T47D (cell line): ENCODE data around the gene MGMT.

ENCODE experiments used
- DNase-seq, 2 experiments: peaks; one replicate each; pipeline versions ENCODE4 v3.0.0 to v3.0.0-alpha.2; 2011 to 2012; ENCODE audit warnings: low read depth in 1 of 2, low spot score in 1 of 2
- JUND ChIP-seq: IDR thresholded peaks from 2 replicates; pipeline ENCODE4 v1.6.1; 2012; ENCODE audit warnings: low read depth
- in situ Hi-C: cut with HindIII; loops from 2 replicates; pipeline ENCODE4 v1.10.0; 2016; ENCODE audit warnings: low sequenced_read_pairs, low pct_unique_long_range_greater_than_20kb

The MGMT gene

GRCh38 chr10:129766611-129767550 lies 299.8 kb downstream of the MGMT start:
- DNase-seq: no peak
- in situ Hi-C loops: no loop called here
- no peak for TF ChIP-seq JUND

- in situ Hi-C loops: no loop called here
- TF ChIP-seq JUND: no peak
- no peak for DNase-seq
Measured at GRCh38 chr10:129767751-129768150, 300.7 kb downstream of the MGMT start.

DNA sequence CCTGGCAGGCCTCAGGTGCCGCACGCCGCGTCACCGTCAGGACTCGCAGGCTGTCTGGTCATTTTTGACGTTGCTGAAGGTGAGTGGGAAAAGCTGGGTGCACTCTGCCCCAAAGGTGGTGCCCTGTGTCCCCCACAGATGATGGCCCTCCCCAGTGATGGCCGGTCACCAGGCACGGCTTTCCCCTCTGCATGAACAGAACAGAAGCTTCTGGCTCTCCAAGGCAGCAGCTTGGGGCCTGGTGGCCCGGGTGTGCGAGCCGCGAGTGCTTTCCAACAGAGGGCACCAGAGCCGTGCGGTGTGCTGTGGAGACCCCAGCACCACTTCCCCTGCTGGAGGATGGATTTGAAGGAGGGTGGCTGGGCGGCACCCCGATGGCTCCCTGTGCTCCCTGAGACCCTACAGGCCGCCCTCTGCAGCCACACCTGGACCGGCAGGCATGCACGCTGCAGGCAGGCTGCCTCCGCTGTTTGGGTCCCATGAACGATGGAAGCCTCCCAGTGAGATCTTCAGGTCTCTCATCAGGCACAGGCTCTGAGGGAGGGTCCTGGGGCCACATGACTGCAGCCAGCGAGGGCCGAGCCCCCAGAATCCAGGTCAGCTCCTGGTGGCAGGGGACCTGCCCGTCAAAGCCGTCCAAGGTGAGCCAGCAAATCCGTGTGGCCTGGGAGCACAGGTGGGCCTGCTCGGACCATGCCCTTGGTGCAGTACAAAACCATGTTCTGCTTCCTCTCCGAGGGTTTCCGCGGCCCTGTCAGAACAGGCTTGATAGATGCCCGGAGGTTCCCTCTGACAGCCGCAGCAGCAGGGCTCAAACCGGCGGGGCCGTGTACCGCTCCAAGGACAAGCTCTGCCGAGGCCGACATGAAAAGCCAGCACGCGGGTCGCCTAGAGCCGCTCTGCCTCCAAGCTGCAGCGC lies 301.7 kb downstream of the MGMT start:
- DNase-seq: no peak
- in situ Hi-C loops: no loop called here

GRCh38 chr10:129769381-129770116 lies 302.5 kb downstream of the MGMT start:
- no peak for TF ChIP-seq JUND
- no peak for DNase-seq
- in situ Hi-C loops: no loop called here

More for the DNA sequence above, 301.7 kb downstream of the MGMT start:
- TF ChIP-seq JUND: no peak

DNA sequence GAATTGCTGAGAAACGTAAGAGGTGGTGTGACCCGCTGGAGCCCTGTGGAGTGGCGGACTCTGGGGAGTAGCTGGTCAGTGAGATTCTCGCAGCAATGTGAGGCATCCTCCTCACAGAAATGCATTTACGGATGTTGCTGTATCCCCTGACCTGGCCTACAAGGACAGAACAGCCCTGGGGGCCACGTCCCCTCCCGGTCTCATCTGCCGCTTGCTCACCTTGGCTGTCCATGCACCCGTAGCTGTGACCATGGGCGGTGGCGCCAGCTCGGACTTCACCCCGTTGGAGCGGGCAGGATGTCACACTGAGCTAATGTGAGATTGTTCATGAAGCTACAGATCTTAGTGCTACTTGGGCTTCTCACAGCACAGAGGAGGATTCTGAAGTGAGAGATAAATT lies 303.2 kb downstream of the MGMT start:
- in situ Hi-C loops: no loop called here
- no peak for DNase-seq
- TF ChIP-seq JUND: no peak

GRCh38 chr10:129771024-129771423 lies 304.0 kb downstream of the MGMT start:
- in situ Hi-C loops: no loop called here
- no peak for DNase-seq
- no peak for TF ChIP-seq JUND

GRCh38 chr10:129771576-129771975 lies 304.5 kb downstream of the MGMT start:
- no peak for TF ChIP-seq JUND
- in situ Hi-C loops: no loop called here
- DNase-seq: no peak

GRCh38 chr10:129771991-129772431 lies 305.0 kb downstream of the MGMT start:
- TF ChIP-seq JUND: no peak
- in situ Hi-C loops: no loop called here
- no peak for DNase-seq

- no peak for TF ChIP-seq JUND
- in situ Hi-C loops: no loop called here
- no peak for DNase-seq
Measured at GRCh38 chr10:129772468-129773358, 305.7 kb downstream of the MGMT start.

DNA sequence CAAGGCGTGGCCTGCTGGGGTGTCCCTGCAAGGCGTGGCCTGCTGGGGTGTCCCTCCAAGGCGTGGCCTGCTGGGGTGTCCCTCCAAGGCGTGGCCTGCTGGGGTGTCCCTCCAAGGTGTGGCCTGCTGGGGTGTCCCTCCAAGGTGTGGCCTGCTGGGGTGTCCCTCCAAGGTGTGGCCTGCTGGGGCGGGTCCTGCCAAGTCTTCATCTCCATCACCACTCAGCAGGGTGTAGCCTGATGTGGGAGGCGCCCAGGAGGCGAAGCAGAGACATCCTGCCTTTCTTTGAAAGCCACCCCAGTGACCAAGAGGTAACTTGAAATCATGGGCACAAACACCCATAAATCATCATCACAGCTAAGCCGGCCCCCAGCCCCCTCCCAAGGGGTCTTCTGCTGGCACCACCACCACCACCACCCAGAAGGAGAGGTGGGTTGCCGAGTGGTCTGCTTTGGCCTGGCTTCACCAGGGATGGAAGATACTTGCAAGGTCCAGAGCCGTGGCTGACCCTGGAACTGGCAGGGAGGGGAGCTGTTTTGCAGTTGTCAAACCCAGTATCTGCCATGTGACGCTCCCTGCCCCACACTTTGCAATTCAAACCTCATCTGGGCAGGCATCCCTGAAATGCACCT lies 306.4 kb downstream of the MGMT start:
- in situ Hi-C loops: no loop called here
- DNase-seq: no peak
- no peak for TF ChIP-seq JUND
